HCT116 (cell line): ENCODE measurements around the gene NFATC1. TPM values are rescaled to one million over a fixed set of nuclear protein-coding genes. Genes with fewer than 3 reads are reported as not detected.
A peak's percentile ranks its signal among the peaks of the same experiment; 100 is the strongest.

Experiments
- ATAC-seq: fragments of 200-7000 bp; cut with Tn5 transposase; 2 replicates; pipeline ENCODE4 v1.9.1; 2020; ENCODE audit warnings: mild to moderate bottlenecking, moderate library complexity
- BruUV-seq: library from RNA; stranded (reverse); fragments of 400-500 nt; replicated peaks from 2 replicates; lab custom pipeline; 2021; lab: Mats Ljungman, UMichigan
- CTCF ChIA-PET: fragments of 300-600 bp; sonication (Branson Sonifier 250); formaldehyde crosslinking; loops from one replicate; lab custom pipeline; 2021; ENCODE audit warnings: antibody characterized with exemption; lab: Charles Lee
- POLR2A ChIA-PET: fragments of 300-600, 350-600 bp; sonication (Branson Sonifier 250); formaldehyde crosslinking; loops from one replicate; lab custom pipeline; 2021; ENCODE audit warnings: antibody characterized with exemption; lab: Charles Lee
- RAD21 ChIA-PET, 2 experiments: fragments of 300-600 bp; sonication (Branson Sonifier 250); formaldehyde crosslinking; loops; one replicate each; lab custom pipeline; 2023; ENCODE audit warnings: low total read pairs in 2 of 2; ENCODE audit not compliant: uncharacterized antibody in 2 of 2, unreplicated experiment in 2 of 2, low non-redundant PET in 1 of 2; lab: Charles Lee
- DNase-seq: peaks from one replicate; pipeline ENCODE4 v3.0.0-alpha.2; 2010; ENCODE audit warnings: low read depth, low spot score
- H2AFZ ChIP-seq: fragments of 200-600 bp; shearing (Covaris generic), sonication (generic); 2 replicates; pipeline ENCODE4 v1.6.1; 2017; ENCODE audit warnings: low read depth, mixed run types, mixed read lengths, antibody characterized with exemption, low read length; ENCODE audit not compliant: poor library complexity, severe bottlenecking
- H3K27ac ChIP-seq: 2 replicates; pipeline ENCODE4 v1.5.1; 2012; ENCODE audit warnings: low read depth, low read length
- H3K27me3 ChIP-seq: fragments of 200-600 bp; sonication (generic); 2 replicates; pipeline ENCODE4 v1.6.1; 2016; ENCODE audit warnings: mixed run types, low read length, mixed read lengths; ENCODE audit not compliant: insufficient read depth
- H3K36me3 ChIP-seq, 2 experiments: fragments of 200-500 bp in 1 of 2; fragments of 200-600 bp in 1 of 2; sonication (Bioruptor generic) in 1 of 2; sonication (generic) in 1 of 2; 2 replicates each; pipeline versions ENCODE4 v1.5.1 to v1.6.1; 2014 to 2016; ENCODE audit warnings: low read length in 2 of 2, inconsistent platforms in 1 of 2, mixed read lengths in 1 of 2, mixed run types in 1 of 2; ENCODE audit not compliant: insufficient read depth in 2 of 2, control insufficient read depth in 1 of 2
- H3K4me1 ChIP-seq, 2 experiments: fragments of 200-600 bp in 1 of 2; sonication (generic) in 1 of 2; 2 replicates each; pipeline versions ENCODE4 v1.5.1 to v1.6.1; 2012 to 2017; ENCODE audit warnings: low read length in 2 of 2, inconsistent platforms in 1 of 2, mild to moderate bottlenecking in 1 of 2, mixed read lengths in 1 of 2, mixed run types in 1 of 2, moderate library complexity in 1 of 2; ENCODE audit not compliant: insufficient read depth in 2 of 2, control insufficient read depth in 1 of 2
- H3K4me2 ChIP-seq: fragments of 200-600 bp; sonication (generic); 2 replicates; pipeline ENCODE4 v1.6.1; 2017; ENCODE audit warnings: mixed run types, low read length, mixed read lengths
- H3K4me3 ChIP-seq, 2 experiments: fragments of 200-600 bp in 1 of 2; sonication (generic) in 1 of 2; replicated peaks in 1 of 2; 2 replicates each; pipeline ENCODE4 v1.5.1; 2011 to 2016; ENCODE audit warnings: low read length in 2 of 2, control low read depth in 1 of 2, low read depth in 1 of 2, mild to moderate bottlenecking in 1 of 2, mixed read lengths in 1 of 2, mixed run types in 1 of 2
- H3K79me2 ChIP-seq: fragments of 200-600 bp; sonication (generic); 2 replicates; pipeline ENCODE4 v1.6.1; 2017; ENCODE audit warnings: mild to moderate bottlenecking, mixed run types, low read length, moderate library complexity, mixed read lengths; ENCODE audit not compliant: insufficient read depth
- H3K9ac ChIP-seq: fragments of 200-600 bp; sonication (generic); 2 replicates; pipeline ENCODE4 v1.6.1; 2016; ENCODE audit warnings: low read length, mixed read lengths
- H3K9me2 ChIP-seq: fragments of 200-600 bp; sonication (generic), shearing (Covaris generic); 2 replicates; pipeline ENCODE4 v1.6.1; 2017; ENCODE audit warnings: mixed run types, mild to moderate bottlenecking, moderate library complexity; ENCODE audit not compliant: insufficient read depth
- H3K9me3 ChIP-seq, 2 experiments: fragments of 200-500 bp in 1 of 2; fragments of 200-600 bp in 1 of 2; sonication (Bioruptor generic) in 1 of 2; sonication (generic) in 1 of 2; 2 replicates each; pipeline ENCODE4 v1.6.1; 2014 to 2017; ENCODE audit warnings: low read length in 2 of 2, mixed read lengths in 2 of 2, inconsistent platforms in 1 of 2, low read depth in 1 of 2, mild to moderate bottlenecking in 1 of 2, mixed run types in 1 of 2, moderate library complexity in 1 of 2; ENCODE audit not compliant: control insufficient read depth in 1 of 2, insufficient read depth in 1 of 2
- H4K20me1 ChIP-seq: fragments of 200-600 bp; sonication (generic), shearing (Covaris generic); 2 replicates; pipeline ENCODE4 v1.6.1; 2017; ENCODE audit warnings: mixed run types, mild to moderate bottlenecking, moderate library complexity; ENCODE audit not compliant: insufficient read depth
- ATF3 ChIP-seq: IDR thresholded peaks from 2 replicates; pipeline ENCODE4 v1.6.1; 2012
- CBX3 ChIP-seq: IDR thresholded peaks from 2 replicates; pipeline ENCODE4 v1.6.1; 2012; ENCODE audit warnings: low read depth
- CEBPB ChIP-seq: IDR thresholded peaks from 2 replicates; pipeline ENCODE4 v1.6.1; 2012; ENCODE audit warnings: low read depth
- CTCF ChIP-seq, 3 experiments: fragments of 200-600 bp in 1 of 3; sonication (generic) in 1 of 3; IDR thresholded peaks in 2 of 3; conservative IDR thresholded peaks in 1 of 3; 2 replicates each; pipeline ENCODE4 v1.5.1; 2012 to 2017; ENCODE audit warnings: low read depth in 2 of 3, low read length in 2 of 3, antibody characterized with exemption in 1 of 3, borderline replicate concordance in 1 of 3, control low read depth in 1 of 3, mild to moderate bottlenecking in 1 of 3, mixed read lengths in 1 of 3, mixed run types in 1 of 3, moderate library complexity in 1 of 3; ENCODE audit not compliant: insufficient read depth in 1 of 3
- ELF1 ChIP-seq: IDR thresholded peaks from 2 replicates; pipeline ENCODE4 v1.6.1; 2012; ENCODE audit warnings: low read depth, borderline replicate concordance
- EZH2phosphoT487 ChIP-seq: fragments of 200-600 bp; IDR thresholded peaks from 2 replicates; pipeline ENCODE4 v1.6.1; 2018; ENCODE audit warnings: antibody characterized with exemption, borderline replicate concordance
- FOSL1 ChIP-seq: IDR thresholded peaks from 2 replicates; pipeline ENCODE4 v1.6.1; 2012; ENCODE audit warnings: low read depth
- POLR2AphosphoS5 ChIP-seq: IDR thresholded peaks from 2 replicates; pipeline ENCODE4 v1.6.1; 2011; ENCODE audit warnings: mild to moderate bottlenecking, low read depth, low read length, moderate library complexity
- RAD21 ChIP-seq: IDR thresholded peaks from 2 replicates; pipeline ENCODE4 v1.6.1; 2012; ENCODE audit warnings: low read depth, mild to moderate bottlenecking
- SIN3A ChIP-seq: IDR thresholded peaks from 2 replicates; pipeline ENCODE4 v1.6.1; 2012; ENCODE audit warnings: low read depth
- SRF ChIP-seq: IDR thresholded peaks from 2 replicates; pipeline ENCODE4 v1.6.1; 2012; ENCODE audit warnings: low read depth
- TCF7L2 ChIP-seq: IDR thresholded peaks from 2 replicates; pipeline ENCODE4 v1.7.0; 2011; ENCODE audit warnings: borderline replicate concordance, inconsistent platforms; ENCODE audit not compliant: insufficient read depth, insufficient read length; ENCODE audit errors: extremely low read depth
- ZNF274 ChIP-seq: fragments of 200-500 bp; sonication (Bioruptor generic); IDR thresholded peaks from 2 replicates; pipeline ENCODE4 v1.6.1; 2014; ENCODE audit warnings: mild to moderate bottlenecking, low read depth, low read length, inconsistent platforms
- intact Hi-C: fragments of 100-400 bp; cut with micrococcal nuclease; formaldehyde crosslinking; loops from 2 replicates; pipeline ENCODE4 v1.10.0; 2022
- total RNA-seq: library from RNA; stranded (reverse); gene quantifications from one replicate; pipeline ENCODE4 v1.2.1, GENCODE V29; 2021; ENCODE audit not compliant: unreplicated experiment
- TF ChIP-seq, protein P1 (sequence below): IDR thresholded peaks from 2 replicates; pipeline ENCODE4 v1.6.1; 2011; ENCODE audit warnings: mild to moderate bottlenecking, low read length, moderate library complexity; ENCODE audit not compliant: insufficient replicate concordance; ENCODE audit errors: extremely low read depth
- TF ChIP-seq, protein P2 (sequence below): IDR thresholded peaks from 2 replicates; pipeline ENCODE4 v1.6.1; 2012

The NFATC1 gene
- total RNA-seq, 1 experiment from 2014 or later, result 20.8 TPM

GRCh38 chr18:79353267-79353666 is 42.5 kb upstream of the NFATC1 start:
- H3K27me3 ChIP-seq, result no peaks in the 10 kb centered on the region
- intact Hi-C loops, result no loop called here
- POLR2A ChIA-PET, result no interaction called here
- H3K4me1 ChIP-seq, result peaks cover 0 to 7% of the 10 kb centered on the region in 2 experiments; a peak in 1 of 4 replicates
- no TSS peak for BruUV-seq
- H3K9me3 ChIP-seq, result no peaks in the 10 kb centered on the region
- no peaks in the 10 kb centered on the region for H3K9me2 ChIP-seq
- H3K4me3 ChIP-seq, result no peak overlapping the region
- no peak overlapping the region for H3K4me2 ChIP-seq
- CTCF ChIA-PET, result no interaction called here
- peak; percentile 89 for ATAC-seq
- no peaks in the 10 kb centered on the region for H4K20me1 ChIP-seq
- no peaks in the 10 kb centered on the region for H3K79me2 ChIP-seq
- no peak for DNase-seq
- TF ChIP-seq SRF (no peak), CBX3 (no peak), CTCF (IDR thresholded peaks at IDR 0.05 in 2 of 3, conservative IDR thresholded peaks at IDR 0.05 in 1 of 3; ENCODE audit: borderline replicate concordance in 1 of 3, insufficient read depth in 1 of 3, low read depth in 2 of 3, low read length in 2 of 3) (peak; percentile 22 to 43 (median 40); a peak in 5 of 6 replicates), RAD21 (peak; percentile 50)
- no peaks in the 10 kb centered on the region for H3K36me3 ChIP-seq
- RAD21 ChIA-PET, result no interaction called here
- no peak overlapping the region for H3K27ac ChIP-seq
- H2AFZ ChIP-seq, result no peak overlapping the region
- H3K9ac ChIP-seq, result no peak overlapping the region

DNA sequence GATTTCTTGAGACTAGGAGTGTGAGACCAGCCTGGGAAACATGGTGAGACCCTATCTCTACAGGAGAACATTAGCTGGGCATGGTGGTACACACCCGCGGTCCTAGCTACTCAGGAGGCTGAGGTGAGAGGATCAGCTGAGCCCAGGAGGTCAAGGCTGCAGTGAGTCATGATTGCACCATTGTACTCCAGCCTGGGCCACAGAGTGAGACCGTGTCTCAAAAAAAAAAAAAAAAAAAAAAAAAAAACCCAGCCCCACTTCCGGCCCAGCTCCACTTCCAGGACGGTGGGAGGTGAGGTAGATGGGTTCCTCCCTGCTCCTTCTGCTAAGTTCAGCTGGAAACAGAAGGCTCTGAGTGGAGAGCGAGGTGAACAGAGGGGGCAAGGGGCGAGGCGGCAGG is 41.4 kb upstream of the NFATC1 start:
- Histone ChIP-seq H3K9me2 (no peaks in the 10 kb centered on the region), H3K79me2 (no peaks in the 10 kb centered on the region), H2AFZ (no peak overlapping the region), H3K4me1 (peaks cover 0 to 7% of the 10 kb centered on the region in 2 experiments; a peak in 1 of 4 replicates), H3K27me3 (no peaks in the 10 kb centered on the region), H3K36me3 (0 out of 4 replicates have a peak, but pooled peaks cover 0 to 4% of the 10 kb centered on the region in 2 experiments), H3K4me2 (no peak overlapping the region), H3K9me3 (no peaks in the 10 kb centered on the region), H3K9ac (no peak overlapping the region), H3K4me3 (no peak overlapping the region), H4K20me1 (no peaks in the 10 kb centered on the region), H3K27ac (no peak overlapping the region)
- no peak for TF ChIP-seq POLR2AphosphoS5
- no peak for TF ChIP-seq CEBPB
- no peak for TF ChIP-seq CBX3
- no peak for TF ChIP-seq ELF1
- TF ChIP-seq ATF3, result no peak
- no peak for TF ChIP-seq EZH2phosphoT487
- no peak for TF ChIP-seq ZNF274
- TF ChIP-seq, protein P1, sequence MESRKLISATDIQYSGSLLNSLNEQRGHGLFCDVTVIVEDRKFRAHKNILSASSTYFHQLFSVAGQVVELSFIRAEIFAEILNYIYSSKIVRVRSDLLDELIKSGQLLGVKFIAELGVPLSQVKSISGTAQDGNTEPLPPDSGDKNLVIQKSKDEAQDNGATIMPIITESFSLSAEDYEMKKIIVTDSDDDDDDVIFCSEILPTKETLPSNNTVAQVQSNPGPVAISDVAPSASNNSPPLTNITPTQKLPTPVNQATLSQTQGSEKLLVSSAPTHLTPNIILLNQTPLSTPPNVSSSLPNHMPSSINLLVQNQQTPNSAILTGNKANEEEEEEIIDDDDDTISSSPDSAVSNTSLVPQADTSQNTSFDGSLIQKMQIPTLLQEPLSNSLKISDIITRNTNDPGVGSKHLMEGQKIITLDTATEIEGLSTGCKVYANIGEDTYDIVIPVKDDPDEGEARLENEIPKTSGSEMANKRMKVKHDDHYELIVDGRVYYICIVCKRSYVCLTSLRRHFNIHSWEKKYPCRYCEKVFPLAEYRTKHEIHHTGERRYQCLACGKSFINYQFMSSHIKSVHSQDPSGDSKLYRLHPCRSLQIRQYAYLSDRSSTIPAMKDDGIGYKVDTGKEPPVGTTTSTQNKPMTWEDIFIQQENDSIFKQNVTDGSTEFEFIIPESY, result no peak
- no peak for TF ChIP-seq FOSL1
- TF ChIP-seq, protein P2, sequence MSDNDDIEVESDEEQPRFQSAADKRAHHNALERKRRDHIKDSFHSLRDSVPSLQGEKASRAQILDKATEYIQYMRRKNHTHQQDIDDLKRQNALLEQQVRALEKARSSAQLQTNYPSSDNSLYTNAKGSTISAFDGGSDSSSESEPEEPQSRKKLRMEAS, result no peak
- no peak for TF ChIP-seq SIN3A
- TF ChIP-seq TCF7L2, result no peak
- POLR2A ChIA-PET, result no interaction called here
- DNase-seq (no peak), ATAC-seq (no peak)
- intact Hi-C loops, result no loop called here
- BruUV-seq, result no TSS peak
- CTCF ChIA-PET, result no interaction called here
- RAD21 ChIA-PET, result no interaction called here
